ENCODE measurements around the gene CLCN1.

- no peak for TF ChIP-seq CTCF (conservative IDR thresholded peaks at IDR 0.05; ENCODE audit: low read depth, low read length)
- no peak for TF ChIP-seq EZH2 (IDR thresholded peaks at IDR 0.05; ENCODE audit: low read length, unreplicated experiment)
Observed at GRCh38 chr7:143396625-143397556, 81.0 kb downstream of the CLCN1 start.
